HG02970 (cell line): ENCODE data around the gene DMKN.
"Not testable (repeated sequence)": the region's sequence is repeated elsewhere in the genome, so short reads cannot be mapped to it uniquely, and the experiment has no call there.

Experiments
- ATAC-seq: cut with Tn5 transposase; IDR thresholded peaks from one replicate; pipeline ENCODE4 v1.9.1; 2021; ENCODE audit warnings: mild to moderate bottlenecking, moderate library complexity, moderate number of reproducible peaks; ENCODE audit not compliant: unreplicated experiment, low FRiP score

The DMKN gene

GRCh38 chr19:35501684-35502083 lies 11.8 kb downstream of the DMKN start:
- no peak for ATAC-seq

GRCh38 chr19:35500611-35501010 lies 12.8 kb downstream of the DMKN start:
- no peak for ATAC-seq

- ATAC-seq, result no peak
These were observed 14.4 kb downstream of the DMKN start for GRCh38 chr19:35498984-35499527.

- no peak for ATAC-seq
These were observed 15.2 kb downstream of the DMKN start for GRCh38 chr19:35498220-35498619.

- no peak for ATAC-seq
These were observed 16.0 kb downstream of the DMKN start for GRCh38 chr19:35497406-35497805.

- ATAC-seq, result no peak
These were observed 18.1 kb downstream of the DMKN start for GRCh38 chr19:35495107-35496064.

GRCh38 chr19:35493971-35494370 lies 19.5 kb downstream of the DMKN start:
- no peak for ATAC-seq

GRCh38 chr19:35491836-35492360 lies 21.6 kb downstream of the DMKN start:
- no peak for ATAC-seq

GRCh38 chr19:35490364-35490763 lies 23.1 kb downstream of the DMKN start, which contains the start of gene KRTDAP:
KRTDAP (minus strand) TSS chr19:35490464; CDS start chr19:35490442, 22 bp downstream.
- ATAC-seq, result no peak

GRCh38 chr19:35488677-35489076 lies 24.8 kb downstream of the DMKN start:
- no peak for ATAC-seq

GRCh38 chr19:35487656-35488182 lies 25.7 kb downstream of the DMKN start:
- ATAC-seq, result no peak

GRCh38 chr19:35486268-35486708 lies 27.2 kb downstream of the DMKN start:
- ATAC-seq, result no peak

- no peak for ATAC-seq
These were observed 29.0 kb downstream of the DMKN start for GRCh38 chr19:35484252-35485036.

GRCh38 chr19:35483089-35483488 lies 30.4 kb downstream of the DMKN start:
- ATAC-seq, result no peak

- ATAC-seq, result no peak
These were observed 34.4 kb downstream of the DMKN start for GRCh38 chr19:35478794-35479677.

GRCh38 chr19:35476149-35476548 lies 37.3 kb downstream of the DMKN start:
- ATAC-seq, result no peak

- ATAC-seq, result not testable (repeated sequence)
These were observed 38.9 kb downstream of the DMKN start for GRCh38 chr19:35474594-35474993.

- ATAC-seq, result no peak
These were observed 39.3 kb downstream of the DMKN start for GRCh38 chr19:35474104-35474503.

- ATAC-seq, result no peak
These were observed 41.5 kb downstream of the DMKN start for GRCh38 chr19:35471946-35472345.
